NCI-H146 (cell line): Measurements from ENCODE around the gene SLIT3.
A peak's percentile ranks its signal among the peaks of the same experiment; 100 is the strongest.

Source experiments
- DNase-seq: peaks from one replicate; lab custom pipeline; 2025; lab: John Stamatoyannopoulos, UW

Gene SLIT3

DNA sequence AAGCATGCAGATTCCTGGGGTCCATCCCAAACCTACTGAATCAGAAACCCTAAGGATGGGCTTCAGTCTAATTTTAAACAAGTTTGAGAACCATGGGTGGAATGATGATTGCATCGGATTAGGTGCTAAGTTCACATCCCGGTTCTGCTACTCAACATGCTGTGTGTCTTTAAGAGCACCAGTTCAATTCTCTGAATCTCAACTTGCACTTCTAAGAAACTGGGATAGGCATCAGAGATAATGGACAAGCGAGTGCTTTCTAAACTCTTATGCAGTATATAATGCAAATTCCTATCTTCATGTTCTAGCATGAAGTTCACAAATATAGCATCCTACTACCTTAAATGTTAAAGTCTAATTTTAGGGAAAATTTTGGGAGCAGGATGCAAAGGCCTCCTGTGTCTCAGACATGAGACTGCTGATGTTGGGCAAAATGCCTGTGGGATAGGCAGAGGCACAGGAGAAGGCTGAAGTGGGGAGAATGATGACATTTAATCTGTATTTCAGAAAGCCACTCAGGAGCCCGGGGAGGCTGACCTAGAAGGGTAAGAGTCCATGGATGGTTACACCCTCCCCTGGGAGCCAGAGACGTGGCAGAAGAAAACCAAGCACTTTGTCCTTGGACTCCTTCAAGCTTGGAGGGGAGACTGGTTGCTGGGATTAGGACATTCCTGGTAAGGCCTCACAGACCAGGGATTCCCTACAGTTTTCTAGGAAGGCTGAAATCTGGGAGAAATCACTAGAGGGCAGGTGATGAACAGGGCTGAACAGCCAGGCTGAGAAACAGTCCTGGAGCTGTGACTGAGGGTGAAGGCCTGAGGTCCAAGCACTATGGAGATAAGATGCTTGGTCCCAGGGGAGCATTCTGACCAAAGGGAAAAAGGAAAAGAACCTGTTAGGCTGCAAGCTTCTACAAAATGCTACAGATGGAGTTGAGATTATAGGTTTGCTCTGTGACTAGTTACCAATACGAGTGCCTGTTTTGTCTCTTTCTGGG lies 409.8 kb downstream of the SLIT3 start:
- no peak for DNase-seq

- peak; percentile 8 for DNase-seq
Observed at GRCh38 chr5:168889039-168889438, 411.9 kb downstream of the SLIT3 start.

DNA sequence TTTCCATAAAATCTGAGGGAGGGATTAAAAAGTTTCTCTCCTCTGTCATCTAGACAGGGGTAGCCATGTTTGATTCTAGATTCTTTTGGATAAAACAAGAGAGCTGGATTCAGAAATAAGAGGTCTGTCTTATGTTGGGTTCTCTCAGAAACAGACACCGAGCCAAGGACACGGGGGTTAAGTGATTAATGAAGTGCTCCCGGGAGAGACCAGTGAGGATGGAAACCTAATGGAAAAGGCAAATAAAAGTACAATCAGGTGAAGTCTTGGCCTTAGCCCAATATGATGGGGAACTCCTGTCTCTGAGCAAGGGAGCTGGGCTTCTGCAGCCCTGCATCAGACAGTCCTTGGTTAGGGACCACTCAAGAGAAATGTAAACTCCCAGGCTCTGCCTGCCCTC lies 413.0 kb downstream of the SLIT3 start:
- DNase-seq, result no peak

DNA sequence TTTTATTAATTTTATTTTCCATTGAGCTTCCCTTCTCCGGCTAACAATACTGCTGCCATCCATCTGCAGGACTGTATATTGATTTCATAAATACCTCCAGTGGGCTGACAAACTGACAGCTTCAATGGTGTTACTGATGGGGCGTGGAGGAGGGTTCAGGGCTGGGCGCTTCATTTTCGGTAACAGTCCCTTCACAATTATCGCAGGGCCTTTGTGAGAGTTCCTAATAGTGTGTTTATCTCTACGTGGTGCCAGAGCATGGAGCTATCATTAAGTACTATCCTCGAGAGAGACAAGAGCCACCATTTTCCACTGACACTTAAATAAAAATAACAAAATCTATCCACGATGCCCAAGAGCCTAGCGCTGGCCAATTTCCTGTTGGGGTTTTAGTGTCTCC lies 414.8 kb downstream of the SLIT3 start:
- DNase-seq, result no peak

- no peak for DNase-seq
Observed at GRCh38 chr5:168885324-168886120, 415.4 kb downstream of the SLIT3 start.

DNA sequence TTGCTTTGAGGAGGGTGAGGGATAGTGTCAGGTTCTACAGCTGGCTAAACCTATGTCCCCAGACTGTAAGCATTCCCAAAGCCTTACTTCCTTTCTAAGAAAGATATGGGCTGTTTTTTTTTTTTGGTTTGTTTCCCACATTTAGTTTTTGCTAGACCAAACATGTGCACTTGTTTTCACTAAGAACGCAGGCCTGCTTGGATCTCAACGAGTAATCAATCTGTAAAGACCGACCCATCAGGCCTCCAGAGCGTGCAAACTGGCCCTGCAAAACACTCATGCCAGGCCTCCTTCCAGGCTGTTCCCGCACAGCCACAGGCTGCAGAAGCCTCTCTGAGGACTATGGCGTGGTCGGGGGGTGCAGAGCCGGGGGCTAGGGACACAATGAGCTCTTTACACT lies 416.9 kb downstream of the SLIT3 start:
- no peak for DNase-seq

- DNase-seq, result no peak
Observed at GRCh38 chr5:168883281-168883741, 417.6 kb downstream of the SLIT3 start.

GRCh38 chr5:168882283-168882682 lies 418.7 kb downstream of the SLIT3 start:
- no peak for DNase-seq

GRCh38 chr5:168881427-168882149 lies 419.4 kb downstream of the SLIT3 start:
- no peak for DNase-seq

- no peak for DNase-seq
Observed at GRCh38 chr5:168879929-168880328, 421.0 kb downstream of the SLIT3 start.

DNA sequence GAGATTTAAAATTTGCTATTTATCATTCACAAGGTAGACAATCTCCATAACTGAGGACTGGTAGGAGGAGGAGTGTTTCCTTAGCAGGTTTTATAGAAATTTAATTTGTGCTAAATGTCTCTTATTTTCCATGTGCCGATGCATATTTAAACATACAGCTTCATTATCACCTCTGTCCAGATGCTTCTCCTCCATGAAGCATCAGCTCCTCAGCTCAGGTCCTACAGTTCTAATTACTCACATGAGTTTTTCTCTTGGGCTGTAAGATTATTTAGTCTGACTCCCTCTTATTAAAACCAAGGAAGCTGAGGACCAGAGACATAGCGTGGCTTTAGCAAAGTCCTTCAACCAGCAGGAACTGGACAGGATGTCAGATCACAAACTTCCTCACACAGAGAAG lies 421.6 kb downstream of the SLIT3 start:
- no peak for DNase-seq

GRCh38 chr5:168878135-168878745 lies 422.7 kb downstream of the SLIT3 start:
- no peak for DNase-seq

GRCh38 chr5:168877132-168877892 lies 423.6 kb downstream of the SLIT3 start:
- peak; percentile 34 for DNase-seq

DNA sequence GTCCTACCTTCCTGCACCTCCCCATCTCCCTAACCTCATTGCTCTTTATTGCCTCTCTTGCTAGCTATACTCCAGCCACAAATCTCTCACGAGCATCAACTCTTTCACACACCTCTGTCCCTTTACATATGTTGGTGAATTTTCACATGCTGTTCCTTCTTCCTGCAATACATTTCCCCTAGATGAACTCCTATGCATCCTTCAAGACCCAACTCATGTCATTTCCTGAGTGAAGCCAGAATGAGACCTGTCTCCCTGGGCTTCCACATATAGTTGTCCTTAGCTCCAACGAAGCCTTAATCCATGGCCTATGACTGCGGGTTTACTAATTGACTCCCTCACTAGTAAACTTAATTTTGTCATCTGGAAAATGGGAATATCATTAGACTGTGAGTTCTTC lies 424.5 kb downstream of the SLIT3 start:
- no peak for DNase-seq

GRCh38 chr5:168875832-168876231 lies 425.1 kb downstream of the SLIT3 start:
- DNase-seq, result no peak

DNA sequence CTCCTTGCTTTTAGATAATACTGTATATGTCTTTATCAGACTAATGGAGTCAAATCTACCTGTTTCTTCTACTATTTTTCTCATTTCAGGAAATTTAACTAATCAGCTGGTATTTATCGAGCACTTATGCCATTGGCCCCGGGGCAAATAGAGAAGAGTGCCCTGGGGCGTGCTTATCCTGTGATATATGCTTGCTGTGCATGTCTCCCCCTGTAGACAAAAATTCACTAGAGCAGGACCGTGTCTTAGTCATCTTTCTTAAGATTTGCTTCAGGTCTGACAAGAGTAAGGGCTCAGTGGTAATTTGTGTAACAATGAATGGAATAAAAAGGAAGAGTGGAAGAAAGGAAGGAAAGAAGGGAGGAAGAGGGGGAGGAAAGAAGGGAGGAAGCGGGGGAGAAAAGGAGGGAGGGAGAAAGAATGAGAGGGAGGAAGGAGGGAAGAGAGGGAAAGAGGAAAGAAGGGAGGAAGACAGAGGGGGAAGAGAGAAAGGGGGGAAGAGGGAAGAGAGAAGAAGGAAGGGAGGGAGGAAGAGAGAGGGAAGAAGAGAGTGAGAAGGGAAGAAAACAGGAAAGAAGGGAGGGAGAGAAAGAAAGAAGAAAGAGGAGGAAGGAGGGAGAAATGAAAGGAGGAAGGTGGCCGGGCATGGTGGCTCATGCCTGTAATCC lies 426.1 kb downstream of the SLIT3 start:
- no peak for DNase-seq

- no peak for DNase-seq
Observed at GRCh38 chr5:168872246-168872645, 428.7 kb downstream of the SLIT3 start.

DNA sequence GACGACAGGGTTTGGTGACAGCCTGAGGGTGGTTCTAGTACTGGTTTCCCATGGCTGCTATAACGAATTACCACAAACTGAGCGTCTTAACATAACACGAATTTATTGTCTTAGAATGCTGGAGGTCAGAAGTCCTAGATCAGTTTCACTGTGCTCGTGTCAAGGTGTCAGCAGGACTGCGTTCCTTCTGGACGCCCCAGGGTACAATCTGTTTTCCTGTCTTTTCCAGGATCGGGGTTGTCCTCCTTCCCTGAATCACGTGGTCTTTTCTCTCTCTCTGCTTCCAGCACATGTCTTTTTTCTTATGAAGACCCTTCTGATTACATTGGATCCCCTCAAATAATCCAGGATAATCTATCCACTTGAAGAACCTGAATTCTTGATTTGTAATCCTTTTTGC lies 430.0 kb downstream of the SLIT3 start:
- DNase-seq, result no peak

DNA sequence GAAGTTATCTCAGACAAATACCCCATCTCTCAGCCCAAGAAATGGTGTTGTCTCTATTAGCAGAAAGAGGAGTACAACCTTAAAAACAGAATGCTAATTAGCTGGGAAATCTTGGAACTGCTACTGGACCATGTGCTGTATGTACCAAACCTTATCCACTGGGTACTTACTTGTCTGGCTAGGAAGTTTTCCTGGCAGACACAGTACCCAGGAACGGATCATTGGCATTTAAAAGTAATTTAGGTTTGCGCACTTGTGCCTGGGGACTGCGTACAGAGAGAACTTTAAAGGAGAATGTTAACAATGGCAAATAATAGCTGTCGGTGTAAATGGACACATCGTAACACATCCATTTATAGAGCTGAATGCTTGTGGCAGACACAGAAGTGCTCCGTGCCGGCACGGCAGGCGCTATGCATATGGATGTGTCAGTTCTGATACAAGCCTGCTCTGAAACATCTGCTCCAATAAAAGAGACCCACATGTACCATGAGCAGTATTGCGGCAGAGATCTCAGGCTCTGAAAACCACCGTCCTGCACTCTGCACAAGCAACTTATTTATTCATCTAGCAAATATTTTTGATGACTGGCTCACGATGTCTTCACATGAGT lies 431.2 kb downstream of the SLIT3 start:
- no peak for DNase-seq

GRCh38 chr5:168867241-168867640 lies 433.7 kb downstream of the SLIT3 start:
- no peak for DNase-seq
